HepG2 (cell line): ENCODE data around the gene NR2F6. TPM values are rescaled to one million over a fixed set of nuclear protein-coding genes. Genes with fewer than 3 reads are reported as not detected.

Experiments used
- ARNT ChIP-seq: fragments of 450-650 bp; IDR thresholded peaks from 2 replicates; pipeline ENCODE4 v1.6.1; 2017
- ATM ChIP-seq: fragments of 450-650 bp; IDR thresholded peaks from 2 replicates; pipeline ENCODE4 v1.7.1; 2017; ENCODE audit warnings: mild to moderate bottlenecking, borderline replicate concordance
- CBFB ChIP-seq: sonication (generic); formaldehyde crosslinking; IDR thresholded peaks from 2 replicates; pipeline ENCODE4 v1.4.0; 2020; ENCODE audit warnings: missing genetic modification reagents
- CENPT ChIP-seq: sonication (generic); formaldehyde crosslinking; IDR thresholded peaks from 2 replicates; pipeline ENCODE4 v1.8.0; 2022; ENCODE audit warnings: low read depth, mild to moderate bottlenecking, moderate library complexity, missing genetic modification reagents
- ELF4 ChIP-seq: sonication (generic); formaldehyde crosslinking; IDR thresholded peaks from 2 replicates; pipeline ENCODE4 v1.5.0; 2020; ENCODE audit warnings: missing genetic modification reagents, mild to moderate bottlenecking, moderate library complexity, borderline replicate concordance
- ETV6 ChIP-seq: sonication (generic); formaldehyde crosslinking; conservative IDR thresholded peaks from 2 replicates; pipeline ENCODE4 v1.4.0; 2020; ENCODE audit warnings: missing genetic modification reagents
- FOXA1 ChIP-seq, 2 experiments: fragments of 450-650 bp in 1 of 2; sonication (generic) in 1 of 2; formaldehyde crosslinking in 1 of 2; IDR thresholded peaks; 2 replicates each; pipeline versions ENCODE4 v1.4.0 to v1.6.1; 2016 to 2020; ENCODE audit warnings: missing genetic modification reagents in 1 of 2
- KDM3A ChIP-seq: IDR thresholded peaks from 2 replicates; pipeline ENCODE4 v1.6.1; 2018; ENCODE audit warnings: low read depth, missing compliant biosample characterization
- KLF11 ChIP-seq: IDR thresholded peaks from 2 replicates; pipeline ENCODE4 v1.6.1; 2016; ENCODE audit warnings: missing compliant biosample characterization
- NFE2 ChIP-seq: sonication (generic); formaldehyde crosslinking; IDR thresholded peaks from 2 replicates; pipeline ENCODE4 v1.4.0; 2020; ENCODE audit warnings: missing genetic modification reagents
- PRPF4 ChIP-seq: fragments of 200-400 bp; formaldehyde crosslinking; IDR thresholded peaks from 2 replicates; pipeline ENCODE4 v1.6.1; 2016; ENCODE audit warnings: low read length, low read depth; ENCODE audit not compliant: poor library complexity, severe bottlenecking
- RBM39 ChIP-seq: fragments of 200-400 bp; formaldehyde crosslinking; IDR thresholded peaks from one replicate; pipeline ENCODE4 v1.6.1; 2018; ENCODE audit warnings: antibody characterized with exemption, mild to moderate bottlenecking, low read depth, low read length; ENCODE audit not compliant: poor library complexity, severe bottlenecking
- STAT5B ChIP-seq: sonication (generic); formaldehyde crosslinking; IDR thresholded peaks from 2 replicates; pipeline ENCODE4 v1.4.0; 2020; ENCODE audit warnings: missing genetic modification reagents
- TBX2 ChIP-seq: sonication (generic); formaldehyde crosslinking; IDR thresholded peaks from 2 replicates; pipeline ENCODE4 v1.5.0; 2020; ENCODE audit warnings: missing genetic modification reagents, mild to moderate bottlenecking, borderline replicate concordance
- TMF1 ChIP-seq: sonication (generic); formaldehyde crosslinking; IDR thresholded peaks from 2 replicates; pipeline ENCODE4 v1.8.1; 2022; ENCODE audit warnings: low read depth, missing genetic modification reagents
- ZFP62 ChIP-seq: sonication (generic); formaldehyde crosslinking; IDR thresholded peaks from 2 replicates; pipeline ENCODE4 v1.4.0; 2020; ENCODE audit warnings: missing genetic modification reagents
- ZNF10 ChIP-seq: sonication (generic); formaldehyde crosslinking; IDR thresholded peaks from 2 replicates; pipeline ENCODE4 v1.4.0; 2020; ENCODE audit warnings: mild to moderate bottlenecking, low read depth, missing genetic modification reagents, borderline replicate concordance
- ZNF296 ChIP-seq: sonication (generic); formaldehyde crosslinking; conservative IDR thresholded peaks from 2 replicates; pipeline ENCODE4 v1.5.0; 2020; ENCODE audit warnings: mild to moderate bottlenecking, missing genetic modification reagents
- ZNF552 ChIP-seq: sonication (generic); formaldehyde crosslinking; IDR thresholded peaks from 2 replicates; pipeline ENCODE4 v1.9.0; 2022; ENCODE audit warnings: missing genetic modification reagents, mild to moderate bottlenecking, borderline replicate concordance
- ZNF558 ChIP-seq: sonication (generic); formaldehyde crosslinking; IDR thresholded peaks from 2 replicates; pipeline ENCODE4 v1.9.0; 2022; ENCODE audit warnings: mild to moderate bottlenecking, missing genetic modification reagents, borderline replicate concordance
- ZNF7 ChIP-seq: IDR thresholded peaks from 2 replicates; pipeline ENCODE4 v1.6.1; 2016; ENCODE audit warnings: missing biosample characterization, missing genetic modification reagents
- polyA plus RNA-seq, 8 experiments: library from polyadenylated mRNA; depleted of rRNA in 3 of 8; stranded (reverse) in 7 of 8; unstranded in 1 of 8; fragments of >200 nt; fragmentation: Illumina TruSeq in 4 of 8; extraction: Trizol in 4 of 8; gene quantifications; 2 replicates each; pipeline versions ENCODE4 v1.2.1 to v1.2.3, GENCODE V29; 2011 to 2016; ENCODE audit warnings: low read depth in 4 of 8, missing spikeins in 1 of 8, mixed read lengths in 1 of 8; ENCODE audit not compliant: insufficient read depth in 1 of 8
- total RNA-seq, 5 experiments: library from RNA; depleted of rRNA; stranded (reverse); fragments of >200 nt; fragmentation: Illumina TruSeq; extraction: Trizol; gene quantifications; 2 replicates each; pipeline ENCODE4 v1.2.3, GENCODE V29; 2016; ENCODE audit warnings: low read depth in 1 of 5
- TF ChIP-seq, protein P1 (sequence below): sonication (generic); formaldehyde crosslinking; IDR thresholded peaks from 2 replicates; pipeline ENCODE4 v1.5.0; 2020; ENCODE audit warnings: mild to moderate bottlenecking, missing genetic modification reagents
- TF ChIP-seq, protein P2 (sequence below): sonication (generic); formaldehyde crosslinking; IDR thresholded peaks from 2 replicates; pipeline ENCODE4 v1.8.0; 2022; ENCODE audit warnings: mild to moderate bottlenecking, missing genetic modification reagents; ENCODE audit not compliant: insufficient replicate concordance
- TF ChIP-seq, protein P3 (sequence below): sonication (generic); formaldehyde crosslinking; IDR thresholded peaks from 2 replicates; pipeline ENCODE4 v1.4.0; 2020; ENCODE audit warnings: missing genetic modification reagents
- TF ChIP-seq, protein P4 (sequence below): sonication (generic); formaldehyde crosslinking; IDR thresholded peaks from 2 replicates; pipeline ENCODE4 v1.5.0; 2020; ENCODE audit warnings: missing genetic modification reagents

NR2F6 gene
- total and polyA plus RNA-seq, 2 of the 13 experiments (the other 11 are each of a cell fraction or from before 2014, with no cell fraction given): 30.9 to 72.4 TPM

DNA sequence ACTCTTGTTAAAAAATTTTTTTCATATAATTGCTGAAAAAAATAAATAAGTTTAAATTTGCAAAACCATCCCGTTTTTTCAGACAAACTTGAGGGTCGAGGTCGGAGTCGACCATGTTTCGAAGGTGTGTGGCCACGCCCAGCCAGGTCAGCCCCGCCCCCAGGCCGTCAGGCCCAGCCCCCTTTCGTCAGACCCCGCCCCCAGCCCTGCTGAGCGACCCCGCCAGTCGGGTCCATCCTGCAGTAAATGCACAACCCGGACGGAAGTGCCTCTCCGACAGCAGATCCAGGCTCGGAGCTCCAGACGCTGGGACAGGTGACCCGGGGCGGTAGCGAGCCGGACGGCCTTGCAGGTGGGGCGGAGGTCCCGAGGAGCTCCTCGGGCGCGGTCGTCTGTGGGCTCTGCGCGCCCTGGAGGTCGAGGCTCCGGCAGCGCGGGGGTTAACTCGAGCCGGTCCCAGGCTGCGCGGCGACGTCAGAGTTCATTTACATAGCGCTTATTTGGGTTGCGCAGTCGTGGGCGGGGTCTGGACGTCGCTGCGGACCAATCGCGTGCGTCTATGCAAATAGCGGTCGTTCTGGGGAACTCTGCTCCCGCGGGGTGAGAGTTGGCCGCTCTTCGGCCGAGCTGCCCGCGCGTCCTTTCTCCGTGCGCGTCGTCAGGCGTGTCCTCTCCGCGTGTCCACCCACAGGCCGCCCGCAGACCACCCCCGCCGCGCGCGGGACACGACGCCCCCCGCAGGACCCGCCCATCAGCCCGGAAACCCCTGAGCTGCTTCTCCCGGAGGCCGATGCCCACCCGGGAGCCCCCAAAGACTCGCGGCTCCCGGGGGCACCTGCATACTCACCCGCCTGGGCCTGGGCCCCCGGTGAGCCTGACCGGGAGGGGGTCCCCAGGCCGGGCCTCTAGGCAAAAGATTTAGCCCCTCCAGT lies 19.5 kb downstream of the NR2F6 start, which contains the start of gene OCEL1 (continued):
- peak; percentile 60; the same call in 1 of the 2 replicates for TF ChIP-seq KLF11 (CRISPR knock-in tag)
- TF ChIP-seq, protein P1, sequence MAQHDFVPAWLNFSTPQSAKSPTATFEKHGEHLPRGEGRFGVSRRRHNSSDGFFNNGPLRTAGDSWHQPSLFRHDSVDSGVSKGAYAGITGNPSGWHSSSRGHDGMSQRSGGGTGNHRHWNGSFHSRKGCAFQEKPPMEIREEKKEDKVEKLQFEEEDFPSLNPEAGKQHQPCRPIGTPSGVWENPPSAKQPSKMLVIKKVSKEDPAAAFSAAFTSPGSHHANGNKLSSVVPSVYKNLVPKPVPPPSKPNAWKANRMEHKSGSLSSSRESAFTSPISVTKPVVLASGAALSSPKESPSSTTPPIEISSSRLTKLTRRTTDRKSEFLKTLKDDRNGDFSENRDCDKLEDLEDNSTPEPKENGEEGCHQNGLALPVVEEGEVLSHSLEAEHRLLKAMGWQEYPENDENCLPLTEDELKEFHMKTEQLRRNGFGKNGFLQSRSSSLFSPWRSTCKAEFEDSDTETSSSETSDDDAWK: no peak
- no peak for TF ChIP-seq ZNF10 (CRISPR knock-in tag)
- TF ChIP-seq, protein P2, sequence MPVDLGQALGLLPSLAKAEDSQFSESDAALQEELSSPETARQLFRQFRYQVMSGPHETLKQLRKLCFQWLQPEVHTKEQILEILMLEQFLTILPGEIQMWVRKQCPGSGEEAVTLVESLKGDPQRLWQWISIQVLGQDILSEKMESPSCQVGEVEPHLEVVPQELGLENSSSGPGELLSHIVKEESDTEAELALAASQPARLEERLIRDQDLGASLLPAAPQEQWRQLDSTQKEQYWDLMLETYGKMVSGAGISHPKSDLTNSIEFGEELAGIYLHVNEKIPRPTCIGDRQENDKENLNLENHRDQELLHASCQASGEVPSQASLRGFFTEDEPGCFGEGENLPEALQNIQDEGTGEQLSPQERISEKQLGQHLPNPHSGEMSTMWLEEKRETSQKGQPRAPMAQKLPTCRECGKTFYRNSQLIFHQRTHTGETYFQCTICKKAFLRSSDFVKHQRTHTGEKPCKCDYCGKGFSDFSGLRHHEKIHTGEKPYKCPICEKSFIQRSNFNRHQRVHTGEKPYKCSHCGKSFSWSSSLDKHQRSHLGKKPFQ: no peak
- peak; percentile 58; the same call in 1 of the 2 replicates for TF ChIP-seq KDM3A (CRISPR knock-in tag)
- no peak for TF ChIP-seq NFE2 (CRISPR knock-in tag)
- no peak for TF ChIP-seq CENPT (CRISPR knock-in tag)
- TF ChIP-seq ZNF558 (CRISPR knock-in tag): peak; percentile 81; the same call in 1 of the 2 replicates
- no peak for TF ChIP-seq PRPF4
- TF ChIP-seq ELF4 (CRISPR knock-in tag): peak; percentile 39; the same call in 1 of the 2 replicates
- TF ChIP-seq, protein P3, sequence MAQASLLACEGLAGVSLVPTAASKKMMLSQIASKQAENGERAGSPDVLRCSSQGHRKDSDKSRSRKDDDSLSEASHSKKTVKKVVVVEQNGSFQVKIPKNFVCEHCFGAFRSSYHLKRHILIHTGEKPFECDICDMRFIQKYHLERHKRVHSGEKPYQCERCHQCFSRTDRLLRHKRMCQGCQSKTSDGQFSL (CRISPR knock-in tag): no peak
- no peak for TF ChIP-seq ARNT
- peak; percentile 84 for TF ChIP-seq TBX2 (CRISPR knock-in tag)
- no peak for TF ChIP-seq CBFB (CRISPR knock-in tag)
- TF ChIP-seq TMF1 (CRISPR knock-in tag): 0 out of 2 replicates have a peak, but pooled peaks have one; percentile 18
- TF ChIP-seq FOXA1 (IDR thresholded peaks at IDR 0.05): no peak
- no peak; the same call in none of the 2 replicates for TF ChIP-seq FOXA1 (CRISPR knock-in tag; IDR thresholded peaks at IDR 0.05)
- no peak for TF ChIP-seq ATM
- no peak for TF ChIP-seq ETV6
- peak; percentile 83 for TF ChIP-seq ZNF296 (CRISPR knock-in tag)
- no peak; the same call in 1 of the 2 replicates for TF ChIP-seq ZNF7 (CRISPR knock-in tag)
- peak; percentile 72 for TF ChIP-seq RBM39
- TF ChIP-seq STAT5B: no peak
- no peak for TF ChIP-seq ZNF552
- TF ChIP-seq, protein P4, sequence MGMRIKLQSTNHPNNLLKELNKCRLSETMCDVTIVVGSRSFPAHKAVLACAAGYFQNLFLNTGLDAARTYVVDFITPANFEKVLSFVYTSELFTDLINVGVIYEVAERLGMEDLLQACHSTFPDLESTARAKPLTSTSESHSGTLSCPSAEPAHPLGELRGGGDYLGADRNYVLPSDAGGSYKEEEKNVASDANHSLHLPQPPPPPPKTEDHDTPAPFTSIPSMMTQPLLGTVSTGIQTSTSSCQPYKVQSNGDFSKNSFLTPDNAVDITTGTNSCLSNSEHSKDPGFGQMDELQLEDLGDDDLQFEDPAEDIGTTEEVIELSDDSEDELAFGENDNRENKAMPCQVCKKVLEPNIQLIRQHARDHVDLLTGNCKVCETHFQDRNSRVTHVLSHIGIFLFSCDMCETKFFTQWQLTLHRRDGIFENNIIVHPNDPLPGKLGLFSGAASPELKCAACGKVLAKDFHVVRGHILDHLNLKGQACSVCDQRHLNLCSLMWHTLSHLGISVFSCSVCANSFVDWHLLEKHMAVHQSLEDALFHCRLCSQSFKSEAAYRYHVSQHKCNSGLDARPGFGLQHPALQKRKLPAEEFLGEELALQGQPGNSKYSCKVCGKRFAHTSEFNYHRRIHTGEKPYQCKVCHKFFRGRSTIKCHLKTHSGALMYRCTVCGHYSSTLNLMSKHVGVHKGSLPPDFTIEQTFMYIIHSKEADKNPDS (CRISPR knock-in tag): no peak
- TF ChIP-seq ZFP62 (CRISPR knock-in tag): no peak
